ENCODE results near the gene CLEC20A. TPM values are rescaled to one million over a fixed set of nuclear protein-coding genes. Genes with fewer than 3 reads are reported as not detected.

Gene CLEC20A
- total and polyA plus RNA-seq, 11 donors, result 0.23 TPM; not detected in 10

GRCh38 chr1:178501705-178502329 is 5.1 kb upstream of the CLEC20A start:
- Histone ChIP-seq H3K4me1 (peaks cover 0 to 7% (median 0%) of the 10 kb centered on the region in 12 donors), H3K36me3 (no peaks in the 10 kb centered on the region), H3K4me3 (no peak overlapping the region), H3K9me3 (no peaks in the 10 kb centered on the region), H3K27ac (no peak overlapping the region), H3K27me3 (no peaks in the 10 kb centered on the region)
- intact Hi-C loops (cut with DNase I), result loop anchor here (2.0 to 10.0 kb wide), 4 partner anchors 190 to 467 kb away; no protein-coding TSS in a partner anchor
- DNase-seq (peak; percentile 66 to 84 (median 72)), ATAC-seq (peak in 3 of 4 donors; percentile 77 to 84 (median 82))
- TF ChIP-seq CTCF (IDR thresholded peaks at IDR 0.05) (peak; percentile 84 to 96 (median 90)), POLR2A (IDR thresholded peaks at IDR 0.05) (no peak)
- WGBS, 4 donors, result 25 to 29% (median 26%) methylated on average over 5 of the region's 5 CpGs

GRCh38 chr1:178500936-178501554 is 4.3 kb upstream of the CLEC20A start:
- H3K27ac ChIP-seq, result no peak overlapping the region
- H3K36me3 ChIP-seq, result no peaks in the 10 kb centered on the region
- DNase-seq, result no peak
- H3K9me3 ChIP-seq, result no peaks in the 10 kb centered on the region
- no peak overlapping the region for H3K4me3 ChIP-seq
- no peak for TF ChIP-seq POLR2A (IDR thresholded peaks at IDR 0.05)
- no peak for TF ChIP-seq CTCF (IDR thresholded peaks at IDR 0.05)
- intact Hi-C loops (cut with DNase I), result loop anchor here (2.0 to 10.0 kb wide), 4 partner anchors 189 to 466 kb away; no protein-coding TSS in a partner anchor
- H3K4me1 ChIP-seq, result peaks cover 0 to 4% (median 0%) of the 10 kb centered on the region in 12 donors
- no peak for ATAC-seq
- no peaks in the 10 kb centered on the region for H3K27me3 ChIP-seq
- WGBS, 4 donors, result 92 to 96% (median 94%) methylated on average over 10 of the region's 10 CpGs

GRCh38 chr1:178500091-178500770 is 3.5 kb upstream of the CLEC20A start:
- Histone ChIP-seq H3K27me3 (no peaks in the 10 kb centered on the region), H3K27ac (no peak overlapping the region), H3K36me3 (no peaks in the 10 kb centered on the region), H3K4me3 (no peak overlapping the region), H3K9me3 (no peaks in the 10 kb centered on the region), H3K4me1 (peaks cover 0 to 4% (median 0%) of the 10 kb centered on the region in 12 donors)
- intact Hi-C loops (cut with DNase I), result loop anchor here (2.0 to 10.0 kb wide), 4 partner anchors 188 to 465 kb away; no protein-coding TSS in a partner anchor
- no peak for ATAC-seq
- WGBS, 4 donors, result 82 to 87% (median 85%) methylated on average over 11 of the region's 11 CpGs
- DNase-seq, result peak in 1 of 5 donors; percentile 1
- peak in 2 of 12 donors; percentile 9 to 15 for TF ChIP-seq CTCF (IDR thresholded peaks at IDR 0.05)
- TF ChIP-seq POLR2A (IDR thresholded peaks at IDR 0.05), result no peak
